ENCODE data around the gene PAK6. TPM values are rescaled to one million over a fixed set of nuclear protein-coding genes. Genes with fewer than 3 reads are reported as not detected.

Gene PAK6
- total and polyA plus RNA-seq, 9 of the 15 experiments (the other 6 are each of a cell fraction or from before 2014, with no cell fraction given): 0.03 to 0.74 (median 0.16) TPM; not detected in 2

- H3K4me1 ChIP-seq (replicated peaks in 1 of 2; ENCODE audit: control insufficient read depth in 2 of 2, insufficient read depth in 2 of 2, low read length in 2 of 2): peaks cover 0 to 31% of the 10 kb centered on the region in 2 experiments; a peak in 3 of 5 replicates
- ChIA-PET POLR2A (interaction anchor here (0.8 kb wide), 1 partner anchor 69 kb away, joined by 3 read pairs; no protein-coding TSS in a partner anchor), CTCF (ENCODE audit: low intra/inter-chr PET ratio) (no interaction called here)
- intact Hi-C loops (cut with micrococcal nuclease) (no loop called here), in situ Hi-C loops (cut with MboI) (no loop called here)
- no peak for FAIRE-seq
- H3K4me2 ChIP-seq (ENCODE audit: insufficient read depth, low read length): no peak overlapping the region
- no peaks in the 10 kb centered on the region for H3K36me3 ChIP-seq (ENCODE audit: control insufficient read depth, insufficient read depth, low read length)
- TF ChIP-seq POLR2AphosphoS5 (IDR thresholded peaks at IDR 0.05; ENCODE audit: control insufficient read depth, insufficient read depth, low read depth, low read length): no peak
- TF ChIP-seq ETV6 (IDR thresholded peaks at IDR 0.05; ENCODE audit: borderline replicate concordance in 1 of 2, low read depth in 2 of 2, low read length in 1 of 2): no peak
- no peak for TF ChIP-seq ETV6 (CRISPR knock-in tag; IDR thresholded peaks at IDR 0.05; ENCODE audit: borderline replicate concordance)
- TF ChIP-seq, protein P1, sequence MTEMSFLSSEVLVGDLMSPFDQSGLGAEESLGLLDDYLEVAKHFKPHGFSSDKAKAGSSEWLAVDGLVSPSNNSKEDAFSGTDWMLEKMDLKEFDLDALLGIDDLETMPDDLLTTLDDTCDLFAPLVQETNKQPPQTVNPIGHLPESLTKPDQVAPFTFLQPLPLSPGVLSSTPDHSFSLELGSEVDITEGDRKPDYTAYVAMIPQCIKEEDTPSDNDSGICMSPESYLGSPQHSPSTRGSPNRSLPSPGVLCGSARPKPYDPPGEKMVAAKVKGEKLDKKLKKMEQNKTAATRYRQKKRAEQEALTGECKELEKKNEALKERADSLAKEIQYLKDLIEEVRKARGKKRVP (CRISPR knock-in tag; IDR thresholded peaks at IDR 0.05): no peak
- no peak for TF ChIP-seq ZNF780A (CRISPR knock-in tag; IDR thresholded peaks at IDR 0.05)
- TF ChIP-seq TAF15 (IDR thresholded peaks at IDR 0.05; ENCODE audit: low read depth, low read length): no peak
- TF ChIP-seq ZNF121 (CRISPR knock-in tag; conservative IDR thresholded peaks at IDR 0.05): no peak
- TF ChIP-seq, protein P2, sequence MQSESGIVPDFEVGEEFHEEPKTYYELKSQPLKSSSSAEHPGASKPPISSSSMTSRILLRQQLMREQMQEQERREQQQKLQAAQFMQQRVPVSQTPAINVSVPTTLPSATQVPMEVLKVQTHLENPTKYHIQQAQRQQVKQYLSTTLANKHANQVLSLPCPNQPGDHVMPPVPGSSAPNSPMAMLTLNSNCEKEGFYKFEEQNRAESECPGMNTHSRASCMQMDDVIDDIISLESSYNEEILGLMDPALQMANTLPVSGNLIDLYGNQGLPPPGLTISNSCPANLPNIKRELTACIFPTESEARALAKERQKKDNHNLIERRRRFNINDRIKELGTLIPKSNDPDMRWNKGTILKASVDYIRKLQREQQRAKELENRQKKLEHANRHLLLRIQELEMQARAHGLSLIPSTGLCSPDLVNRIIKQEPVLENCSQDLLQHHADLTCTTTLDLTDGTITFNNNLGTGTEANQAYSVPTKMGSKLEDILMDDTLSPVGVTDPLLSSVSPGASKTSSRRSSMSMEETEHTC (IDR thresholded peaks at IDR 0.05): no peak
- TF ChIP-seq TAF7 (tag; IDR thresholded peaks at IDR 0.05): no peak
- TF ChIP-seq SP1 (CRISPR knock-in tag; IDR thresholded peaks at IDR 0.05): no peak
- no peak for TF ChIP-seq CCNT2 (IDR thresholded peaks at IDR 0.05; ENCODE audit: borderline replicate concordance, extremely low read depth, insufficient read length, low read depth, low read length)
- TF ChIP-seq ZNF512 (tag; IDR thresholded peaks at IDR 0.05): no peak
- no peak for TF ChIP-seq NFIC (IDR thresholded peaks at IDR 0.05)
- TF ChIP-seq ZNF23 (CRISPR knock-in tag; IDR thresholded peaks at IDR 0.05): no peak
- TF ChIP-seq CBX8 (IDR thresholded peaks at IDR 0.05; ENCODE audit: borderline replicate concordance, extremely low read depth, low read depth, low read length, poor library complexity, severe bottlenecking): no peak
- TF ChIP-seq ZNF175 (CRISPR knock-in tag; IDR thresholded peaks at IDR 0.05; ENCODE audit: low read depth): no peak
- no peak for TF ChIP-seq TCF7 (IDR thresholded peaks at IDR 0.05; ENCODE audit: borderline replicate concordance)
- no peak for TF ChIP-seq NFXL1 (CRISPR knock-in tag; IDR thresholded peaks at IDR 0.05)
- no peak overlapping the region for H3K9ac ChIP-seq (ENCODE audit: insufficient read depth in 1 of 2, low read depth in 2 of 2, low read length in 2 of 2)
- DNase-seq (ENCODE audit: extremely low read depth in 1 of 4, low spot score in 3 of 4): no peak
- H3K4me3 ChIP-seq: no peak overlapping the region
- no peak overlapping the region for H3K27ac ChIP-seq (ENCODE audit: extremely low read depth, low read depth, low read length)
- BruUV-seq (replicated peaks): no TSS peak
- 20% methylated on average over 1 of the region's 1 CpG for WGBS (ENCODE audit: insufficient coverage, low coverage, missing lambda C conversion rate)
- H3K9me3 ChIP-seq (replicated peaks; ENCODE audit: control insufficient read depth, insufficient read depth, low read depth, low read length): no peaks in the 10 kb centered on the region
- no peaks in the 10 kb centered on the region for H3K9me1 ChIP-seq (ENCODE audit: control insufficient read depth, insufficient read depth, low read length)
- 0 out of 2 replicates have a peak, but pooled peaks cover 2% of the 10 kb centered on the region for H4K20me1 ChIP-seq (replicated peaks; ENCODE audit: control insufficient read depth, insufficient read depth, low read length)
- peaks cover 3 to 41% of the 10 kb centered on the region in 2 experiments; a peak in 4 of 5 replicates for H3K27me3 ChIP-seq (ENCODE audit: control insufficient read depth in 2 of 2, insufficient read depth in 2 of 2, low read length in 2 of 2)
- no peaks in the 10 kb centered on the region for H3K79me2 ChIP-seq (ENCODE audit: control insufficient read depth, insufficient read depth, low read length)
- no peak overlapping the region for H2AFZ ChIP-seq (ENCODE audit: low read depth, low read length)
- no peak for ATAC-seq
Measured at GRCh38 chr15:40295297-40295696, 56.4 kb downstream of the PAK6 start.

Data from K562 (cell line).